GM13977 (cell line): ENCODE data around the gene PALLD.
A peak's percentile ranks its signal among the peaks of the same experiment; 100 is the strongest.

Experiments
- DNase-seq: peaks from one replicate; pipeline ENCODE4 v3.0.0; 2012; ENCODE audit warnings: low spot score
- in situ Hi-C: fragments of 300-500 bp; cut with MboI; formaldehyde crosslinking; loops from one replicate; pipeline ENCODE4 v1.12.0; 2022; ENCODE audit warnings: low sequenced_read_pairs, low pct_unique_long_range_greater_than_20kb, mixed read lengths, inconsistent platforms; ENCODE audit not compliant: unreplicated experiment
- TF ChIP-seq, protein P1 (sequence below): IDR thresholded peaks from 2 replicates; pipeline ENCODE4 v1.5.1; 2012; ENCODE audit warnings: mild to moderate bottlenecking, control low read depth; ENCODE audit not compliant: insufficient read depth; ENCODE audit errors: extremely low read depth, missing control alignments

Gene PALLD

DNA sequence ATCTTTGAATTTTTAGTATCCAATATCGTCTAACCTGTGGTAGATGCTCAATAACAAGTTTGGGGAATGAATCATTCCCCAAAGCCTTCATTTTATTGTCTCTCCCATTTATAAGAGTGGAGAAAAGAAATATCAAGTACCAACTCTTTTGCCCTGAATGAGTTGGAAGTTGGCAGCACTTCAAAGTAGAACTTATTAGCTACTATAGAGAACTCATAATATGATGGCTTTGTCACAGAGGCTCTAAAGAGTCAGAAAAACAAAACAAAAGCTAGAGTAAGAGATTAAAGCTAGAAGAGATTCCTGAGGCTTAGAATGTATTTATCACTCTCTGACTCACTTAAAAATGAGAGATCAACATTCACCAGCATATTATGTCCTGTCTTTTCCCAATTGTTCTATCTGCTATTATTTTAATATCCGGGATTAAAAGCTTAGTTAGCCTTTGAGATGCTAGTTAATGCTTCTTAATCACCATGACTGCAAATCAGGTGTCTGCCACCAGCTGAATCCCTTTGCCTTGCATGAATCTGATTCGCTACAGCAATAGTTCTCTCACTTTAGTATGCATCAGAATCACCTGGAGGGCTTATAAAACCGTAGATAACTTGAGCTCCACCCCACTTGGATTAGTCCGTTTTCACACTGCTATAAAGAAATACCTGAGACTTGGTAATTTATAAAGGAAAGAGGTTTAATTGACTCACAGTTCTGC lies 77.9 kb downstream of the PALLD start:
- no peak for DNase-seq
- TF ChIP-seq, protein P1, sequence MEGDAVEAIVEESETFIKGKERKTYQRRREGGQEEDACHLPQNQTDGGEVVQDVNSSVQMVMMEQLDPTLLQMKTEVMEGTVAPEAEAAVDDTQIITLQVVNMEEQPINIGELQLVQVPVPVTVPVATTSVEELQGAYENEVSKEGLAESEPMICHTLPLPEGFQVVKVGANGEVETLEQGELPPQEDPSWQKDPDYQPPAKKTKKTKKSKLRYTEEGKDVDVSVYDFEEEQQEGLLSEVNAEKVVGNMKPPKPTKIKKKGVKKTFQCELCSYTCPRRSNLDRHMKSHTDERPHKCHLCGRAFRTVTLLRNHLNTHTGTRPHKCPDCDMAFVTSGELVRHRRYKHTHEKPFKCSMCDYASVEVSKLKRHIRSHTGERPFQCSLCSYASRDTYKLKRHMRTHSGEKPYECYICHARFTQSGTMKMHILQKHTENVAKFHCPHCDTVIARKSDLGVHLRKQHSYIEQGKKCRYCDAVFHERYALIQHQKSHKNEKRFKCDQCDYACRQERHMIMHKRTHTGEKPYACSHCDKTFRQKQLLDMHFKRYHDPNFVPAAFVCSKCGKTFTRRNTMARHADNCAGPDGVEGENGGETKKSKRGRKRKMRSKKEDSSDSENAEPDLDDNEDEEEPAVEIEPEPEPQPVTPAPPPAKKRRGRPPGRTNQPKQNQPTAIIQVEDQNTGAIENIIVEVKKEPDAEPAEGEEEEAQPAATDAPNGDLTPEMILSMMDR, result no peak
- in situ Hi-C loops, result loop anchor here (25.0 kb wide), 1 partner anchor 338 kb away; no protein-coding TSS in a partner anchor

GRCh38 chr4:168575473-168575872 lies 78.6 kb downstream of the PALLD start:
- DNase-seq, result no peak
- TF ChIP-seq, protein P1, result no peak
- in situ Hi-C loops, result loop anchor here (25.0 kb wide), 1 partner anchor 337 kb away; no protein-coding TSS in a partner anchor

DNA sequence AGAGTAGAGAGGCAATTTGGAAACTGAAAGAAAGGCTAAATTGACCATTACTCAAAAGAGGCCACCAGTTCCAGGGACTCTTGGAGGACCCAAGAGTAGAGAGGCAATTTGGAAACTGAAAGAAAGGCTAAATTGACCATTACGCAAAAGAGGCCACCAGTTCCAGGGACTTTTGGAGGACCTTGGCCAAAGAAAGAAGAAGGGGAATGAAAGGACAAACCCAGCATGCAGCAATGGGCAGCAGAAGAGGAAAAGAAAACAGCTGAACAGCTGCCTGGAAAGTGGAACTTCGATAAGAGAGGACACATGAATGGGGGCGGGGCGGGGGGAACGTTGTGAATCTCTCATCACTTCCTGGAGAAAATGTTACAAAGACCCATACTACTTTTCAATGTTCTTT lies 80.8 kb downstream of the PALLD start:
- DNase-seq, result no peak
- in situ Hi-C loops, result loop anchor here (25.0 kb wide), 1 partner anchor 335 kb away; no protein-coding TSS in a partner anchor
- TF ChIP-seq, protein P1, result no peak

- TF ChIP-seq, protein P1, result no peak
- in situ Hi-C loops, result loop anchor here (25.0 kb wide), 1 partner anchor 332 kb away; no protein-coding TSS in a partner anchor
- no peak for DNase-seq
These were observed 83.4 kb downstream of the PALLD start for GRCh38 chr4:168580228-168580627.

DNA sequence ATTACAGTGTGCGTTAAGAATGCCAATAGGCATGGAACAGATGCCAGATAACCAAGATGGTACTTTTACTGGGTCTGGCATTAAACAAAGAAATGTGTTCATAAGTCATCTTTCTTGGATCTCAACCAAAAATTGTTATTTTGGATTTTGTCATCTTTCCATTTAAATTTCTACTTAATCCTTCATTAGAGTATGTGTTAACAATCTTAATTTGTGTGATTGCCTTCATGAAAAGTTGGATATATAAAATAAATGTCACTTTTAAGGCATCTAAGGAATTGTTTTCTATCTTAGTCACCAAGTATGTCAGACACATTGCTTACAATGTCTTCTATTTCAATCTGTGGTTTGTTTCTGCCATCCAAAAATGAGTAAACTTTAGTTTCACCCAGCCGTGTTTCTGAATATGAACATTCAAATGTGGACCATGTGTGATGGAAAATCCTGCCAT lies 87.5 kb downstream of the PALLD start:
- TF ChIP-seq, protein P1, result no peak
- in situ Hi-C loops, result loop anchor here (25.0 kb wide), 1 partner anchor 328 kb away; no protein-coding TSS in a partner anchor
- DNase-seq, result no peak

DNA sequence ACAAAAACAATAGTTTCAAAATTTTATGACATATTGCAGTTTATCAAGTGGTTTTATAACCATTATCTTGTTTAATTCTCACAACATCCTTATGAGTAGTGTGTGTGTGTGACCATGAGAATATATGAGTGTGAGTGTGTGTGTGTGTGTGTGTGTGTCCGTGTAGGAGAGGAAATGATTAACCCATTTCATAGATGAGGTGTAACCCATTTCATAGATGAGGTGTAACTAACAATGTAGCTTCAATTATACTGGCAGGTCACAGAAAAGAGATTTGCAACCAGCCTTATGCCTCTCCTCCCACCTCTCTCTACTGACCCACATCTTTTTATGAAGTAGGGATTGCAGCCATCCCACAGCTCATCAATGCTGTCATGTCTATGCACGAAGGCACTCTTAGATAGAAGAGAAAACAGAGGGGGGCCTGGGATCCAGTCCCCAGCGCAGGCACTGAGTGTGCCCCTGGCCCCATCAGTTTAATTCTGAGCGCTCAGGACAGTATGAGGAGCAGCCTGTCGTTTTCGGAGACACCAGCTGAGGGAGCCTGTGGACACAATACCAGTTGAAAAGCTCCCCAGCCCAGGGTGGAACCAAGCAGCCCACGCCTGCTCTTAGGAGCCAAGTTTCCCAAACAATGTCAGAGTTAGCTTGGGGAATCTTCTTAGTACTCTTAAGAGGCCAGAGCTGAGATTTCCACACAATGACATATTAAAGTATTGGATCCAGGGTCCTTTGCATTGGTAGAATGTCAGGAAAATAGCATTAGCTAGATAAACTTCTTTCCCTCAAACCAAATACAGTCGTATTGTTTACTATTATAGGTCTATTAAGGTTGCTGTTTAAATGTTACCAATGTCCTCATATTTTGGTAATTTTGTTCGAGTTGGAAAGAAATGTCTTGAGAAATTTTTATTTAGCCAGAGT lies 88.6 kb downstream of the PALLD start:
- TF ChIP-seq, protein P1, result peak; percentile 57
- in situ Hi-C loops, result loop anchor here (25.0 kb wide), 1 partner anchor 327 kb away; no protein-coding TSS in a partner anchor
- peak; percentile 17 for DNase-seq
